Astrocyte (in vitro differentiated cells and primary cell): ENCODE measurements around the gene CABLES1. TPM values are rescaled to one million over a fixed set of nuclear protein-coding genes. Genes with fewer than 3 reads are reported as not detected.

Experiments
- DNase-seq: peaks from one replicate; pipeline ENCODE4 v3.0.0-alpha.2; 2010; ENCODE audit warnings: low read depth
- FAIRE-seq: peaks from 2 replicates; lab custom pipeline; 2011; peaks lifted over from hg19 to GRCh38; lab: Jason Lieb, UNC
- H2AFZ ChIP-seq: 2 replicates; pipeline ENCODE4 v1.6.0; 2012; ENCODE audit warnings: low read depth, low read length, inconsistent platforms
- H3K27ac ChIP-seq: 2 replicates; pipeline ENCODE4 v1.5.1; 2011; ENCODE audit warnings: low read depth, low read length, inconsistent platforms
- H3K27me3 ChIP-seq: 2 replicates; pipeline ENCODE4 v1.6.0; 2011; ENCODE audit warnings: low read length, inconsistent platforms; ENCODE audit not compliant: insufficient read depth
- H3K36me3 ChIP-seq: 2 replicates; pipeline ENCODE4 v1.5.1; 2011; ENCODE audit warnings: low read length, inconsistent platforms; ENCODE audit not compliant: insufficient read depth
- H3K4me1 ChIP-seq: 2 replicates; pipeline ENCODE4 v1.5.1; 2011; ENCODE audit warnings: low read length, inconsistent platforms; ENCODE audit not compliant: insufficient read depth
- H3K4me2 ChIP-seq: 2 replicates; pipeline ENCODE4 v1.6.0; 2012; ENCODE audit warnings: low read length, inconsistent platforms
- H3K4me3 ChIP-seq: 2 replicates; pipeline ENCODE4 v1.5.1; 2011; ENCODE audit warnings: low read depth, mild to moderate bottlenecking, low read length, inconsistent platforms; ENCODE audit not compliant: insufficient read depth
- H3K79me2 ChIP-seq: 2 replicates; pipeline ENCODE4 v1.6.0; 2012; ENCODE audit warnings: mild to moderate bottlenecking, low read length, inconsistent platforms; ENCODE audit not compliant: insufficient read depth
- H3K9ac ChIP-seq: 2 replicates; pipeline ENCODE4 v1.6.0; 2012; ENCODE audit warnings: mild to moderate bottlenecking, low read length, inconsistent platforms
- H3K9me3 ChIP-seq: 2 replicates; pipeline ENCODE4 v1.5.1; 2012; ENCODE audit warnings: low read depth, mild to moderate bottlenecking, low read length, inconsistent platforms; ENCODE audit not compliant: insufficient read depth
- H4K20me1 ChIP-seq: 2 replicates; pipeline ENCODE4 v1.6.0; 2012; ENCODE audit warnings: low read length, inconsistent platforms; ENCODE audit not compliant: insufficient read depth
- H3K27ac Mint-ChIP-seq: one replicate; pipeline ENCODE4 v1.8.0; 2021; ENCODE audit warnings: mild to moderate bottlenecking, mixed read lengths; ENCODE audit not compliant: unreplicated experiment
- H3K27me3 Mint-ChIP-seq: one replicate; pipeline ENCODE4 v1.8.0; 2021; ENCODE audit warnings: low read depth, mixed read lengths; ENCODE audit not compliant: unreplicated experiment
- H3K36me3 Mint-ChIP-seq: one replicate; pipeline ENCODE4 v1.8.0; 2021; ENCODE audit warnings: low read depth, mixed read lengths; ENCODE audit not compliant: unreplicated experiment
- H3K4me1 Mint-ChIP-seq: one replicate; pipeline ENCODE4 v1.8.0; 2021; ENCODE audit warnings: low read depth, mixed read lengths; ENCODE audit not compliant: unreplicated experiment
- H3K4me3 Mint-ChIP-seq: one replicate; pipeline ENCODE4 v1.8.0; 2021; ENCODE audit warnings: mild to moderate bottlenecking, moderate library complexity, mixed read lengths; ENCODE audit not compliant: unreplicated experiment
- H3K9me3 Mint-ChIP-seq: one replicate; pipeline ENCODE4 v1.8.0; 2021; ENCODE audit warnings: mild to moderate bottlenecking, mixed read lengths; ENCODE audit not compliant: unreplicated experiment
- CTCF ChIP-seq: IDR thresholded peaks from 2 replicates; pipeline ENCODE4 v1.5.1; 2011; ENCODE audit warnings: low read depth, mild to moderate bottlenecking, inconsistent platforms, low read length, moderate library complexity; ENCODE audit not compliant: insufficient read depth
- EZH2 ChIP-seq: IDR thresholded peaks from 2 replicates; pipeline ENCODE4 v1.6.1; 2012; ENCODE audit warnings: mild to moderate bottlenecking, low read length, inconsistent platforms; ENCODE audit not compliant: insufficient read depth
- total RNA-seq: library from RNA; stranded (reverse); gene quantifications from 2 replicates; pipeline ENCODE4 v1.2.1, GENCODE V29; 2021

The CABLES1 gene
- total RNA-seq, 1 donor from 2014 or later: 14.5 TPM

GRCh38 chr18:23260926-23261590, 125.8 kb downstream of the CABLES1 start:
- H3K4me3 Mint-ChIP-seq: no peak overlapping the region
- H3K4me2 ChIP-seq: no peak overlapping the region
- H3K79me2 ChIP-seq: no peaks in the 10 kb centered on the region
- no peaks in the 10 kb centered on the region for H3K9me3 Mint-ChIP-seq
- no peak for TF ChIP-seq EZH2
- no peak for TF ChIP-seq CTCF
- DNase-seq (no peak), FAIRE-seq (no peak)
- H3K27me3 ChIP-seq: no peaks in the 10 kb centered on the region
- no peaks in the 10 kb centered on the region for H3K27me3 Mint-ChIP-seq
- H3K4me1 ChIP-seq: peaks cover 26% of the 10 kb centered on the region
- peaks cover 43% of the 10 kb centered on the region for H3K4me1 Mint-ChIP-seq
- peaks cover 4% of the 10 kb centered on the region for H3K36me3 Mint-ChIP-seq
- H3K9ac ChIP-seq: no peak overlapping the region
- H3K36me3 ChIP-seq: no peaks in the 10 kb centered on the region
- H3K27ac ChIP-seq: no peak overlapping the region
- no peak overlapping the region for H3K4me3 ChIP-seq
- H3K9me3 ChIP-seq: no peaks in the 10 kb centered on the region
- no peak overlapping the region for H2AFZ ChIP-seq
- H3K27ac Mint-ChIP-seq: no peak overlapping the region
- H4K20me1 ChIP-seq: no peaks in the 10 kb centered on the region

- FAIRE-seq: no peak
Observed at GRCh38 chr18:23263551-23264235, 128.4 kb downstream of the CABLES1 start.

More at GRCh38 chr18:23263551-23264235, 128.4 kb downstream of the CABLES1 start:
- Histone ChIP-seq H3K9ac (no peak overlapping the region), H3K9me3 (no peaks in the 10 kb centered on the region), H3K4me1 (peaks cover 21% of the 10 kb centered on the region), H2AFZ (no peak overlapping the region), H3K27ac (no peak overlapping the region), H3K79me2 (no peaks in the 10 kb centered on the region), H4K20me1 (no peaks in the 10 kb centered on the region), H3K36me3 (no peaks in the 10 kb centered on the region), H3K27me3 (no peaks in the 10 kb centered on the region), H3K4me3 (no peak overlapping the region), H3K4me2 (no peak overlapping the region)
- Mint-ChIP-seq H3K27ac (no peak overlapping the region), H3K36me3 (no peaks in the 10 kb centered on the region), H3K4me3 (no peak overlapping the region), H3K27me3 (no peaks in the 10 kb centered on the region), H3K4me1 (peaks cover 25% of the 10 kb centered on the region), H3K9me3 (no peaks in the 10 kb centered on the region)
- no peak for TF ChIP-seq CTCF
- TF ChIP-seq EZH2: no peak
- DNase-seq: no peak
